K562 (cell line): Measurements from ENCODE around the gene GLB1L3. TPM values are rescaled to one million over a fixed set of nuclear protein-coding genes. Genes with fewer than 3 reads are reported as not detected.

Experiments used
- ATAC-seq: fragments of 200-7000 bp; cut with Tn5 transposase; 3 replicates; pipeline ENCODE4 v1.9.1; 2020; ENCODE audit warnings: moderate library complexity
- BruUV-seq: library from RNA; stranded (reverse); fragments of 400-500 nt; replicated peaks from 2 replicates; lab custom pipeline; 2021; lab: Mats Ljungman, UMichigan
- CTCF ChIA-PET: fragments of 300-600 bp; formaldehyde crosslinking; extraction: SDS; loops from one replicate; lab custom pipeline; 2021; ENCODE audit warnings: low intra/inter-chr PET ratio; lab: Yijun Ruan, JAX
- POLR2A ChIA-PET: fragments of 300-600, 350-650 bp; sonication (Branson Sonifier 250); formaldehyde crosslinking; extraction: SDS; loops from one replicate; lab custom pipeline; 2021; ENCODE audit warnings: antibody characterized with exemption, inconsistent platforms; lab: Yijun Ruan, JAX
- DNase-seq, 4 experiments: peaks; one replicate each; pipeline versions ENCODE4 v3.0.0 to v3.0.0-alpha.2; 2011 to 2018; ENCODE audit warnings: low spot score in 3 of 4, mixed read lengths in 3 of 4; ENCODE audit errors: extremely low read depth in 1 of 4
- FAIRE-seq: peaks from 2 replicates; lab custom pipeline; 2011; peaks lifted over from hg19 to GRCh38; lab: Jason Lieb, UNC
- H2AFZ ChIP-seq: 2 replicates; pipeline ENCODE4 v1.6.0; 2011; ENCODE audit warnings: low read depth, low read length, control low read depth, inconsistent platforms
- H3K27ac ChIP-seq: fragments of 200-600 bp; 3 replicates; pipeline ENCODE4 v1.8.0; 2011; ENCODE audit warnings: low read depth, mild to moderate bottlenecking, control low read depth, inconsistent platforms, low read length, moderate library complexity, mixed read lengths; ENCODE audit errors: extremely low read depth
- H3K27me3 ChIP-seq, 2 experiments: fragments of 300-600 bp in 1 of 2; 2 replicates in 1 of 2; 3 replicates in 1 of 2; pipeline versions ENCODE4 v1.6.0 to v1.8.0; 2011; ENCODE audit warnings: inconsistent platforms in 2 of 2, low read length in 2 of 2, mild to moderate bottlenecking in 1 of 2, mixed read lengths in 1 of 2, moderate library complexity in 1 of 2; ENCODE audit not compliant: control insufficient read depth in 2 of 2, insufficient read depth in 2 of 2
- H3K36me3 ChIP-seq: fragments of 300-600 bp; 3 replicates; pipeline ENCODE4 v1.8.0; 2011; ENCODE audit warnings: mild to moderate bottlenecking, low read length, inconsistent platforms; ENCODE audit not compliant: control insufficient read depth, insufficient read depth
- H3K4me1 ChIP-seq, 2 experiments: fragments of 200-600 bp in 1 of 2; replicated peaks in 1 of 2; 2 replicates in 1 of 2; 3 replicates in 1 of 2; pipeline versions ENCODE4 v1.5.1 to v1.8.0; 2011; ENCODE audit warnings: inconsistent platforms in 2 of 2, low read length in 2 of 2, mild to moderate bottlenecking in 1 of 2, mixed read lengths in 1 of 2, moderate library complexity in 1 of 2; ENCODE audit not compliant: control insufficient read depth in 2 of 2, insufficient read depth in 2 of 2
- H3K4me2 ChIP-seq: 2 replicates; pipeline ENCODE4 v1.6.1; 2011; ENCODE audit warnings: low read length, control low read depth, inconsistent platforms, mixed read lengths; ENCODE audit not compliant: insufficient read depth
- H3K4me3 ChIP-seq: fragments of 200-600 bp; sonication (generic), shearing (Covaris generic); 2 replicates; pipeline ENCODE4 v1.5.1; 2016; ENCODE audit warnings: control low read depth, inconsistent platforms
- H3K79me2 ChIP-seq: fragments of 200-600 bp; 3 replicates; pipeline ENCODE4 v1.8.0; 2011; ENCODE audit warnings: low read length, inconsistent platforms; ENCODE audit not compliant: control insufficient read depth, insufficient read depth
- H3K9ac ChIP-seq, 2 experiments: 2 replicates each; pipeline versions ENCODE4 v1.6.0 to v1.6.1; 2011; ENCODE audit warnings: low read depth in 2 of 2, low read length in 2 of 2, control low read depth in 1 of 2, inconsistent platforms in 1 of 2, mild to moderate bottlenecking in 1 of 2, mixed read lengths in 1 of 2; ENCODE audit not compliant: insufficient read depth in 1 of 2
- H3K9me1 ChIP-seq: one replicate; pipeline ENCODE4 v1.6.0; 2011; ENCODE audit warnings: inconsistent platforms, mild to moderate bottlenecking, low read length, moderate library complexity; ENCODE audit not compliant: control insufficient read depth, insufficient read depth
- H3K9me3 ChIP-seq: replicated peaks from 2 replicates; pipeline ENCODE4 v1.5.1; 2011; ENCODE audit warnings: low read depth, low read length, inconsistent platforms; ENCODE audit not compliant: control insufficient read depth, insufficient read depth
- H4K20me1 ChIP-seq: replicated peaks from 2 replicates; pipeline ENCODE4 v1.6.1; 2011; ENCODE audit warnings: low read length, inconsistent platforms, mixed read lengths; ENCODE audit not compliant: control insufficient read depth, insufficient read depth
- C11orf30 ChIP-seq: fragments of 450-650 bp; IDR thresholded peaks from 2 replicates; pipeline ENCODE4 v1.6.1; 2016; ENCODE audit warnings: low read depth, mild to moderate bottlenecking
- CHD2 ChIP-seq: IDR thresholded peaks from 2 replicates; pipeline ENCODE4 v1.6.1; 2011; ENCODE audit warnings: low read depth, low read length
- FOXK1 ChIP-seq: sonication (generic); formaldehyde crosslinking; IDR thresholded peaks from 2 replicates; pipeline ENCODE4 v1.8.0; 2022; ENCODE audit warnings: missing genetic modification reagents, mild to moderate bottlenecking, borderline replicate concordance
- SRF ChIP-seq, 2 experiments: fragments of 250-450, 450-650 bp in 1 of 2; sonication (Bioruptor Pico) in 1 of 2; sonication (generic) in 1 of 2; formaldehyde crosslinking; IDR thresholded peaks; 2 replicates each; pipeline versions ENCODE4 v1.5.0 to v1.5.1; 2020 to 2022; ENCODE audit warnings: mild to moderate bottlenecking in 1 of 2, missing genetic modification reagents in 1 of 2
- ZFPM2 ChIP-seq: fragments of 250-450 bp; sonication (Bioruptor Pico); IDR thresholded peaks from 2 replicates; pipeline ENCODE4 v1.5.1; 2022; ENCODE audit warnings: mild to moderate bottlenecking
- WGBS: fragments of 100-300 bp; shearing (Covaris generic); methylation state at CpG from one replicate; pipeline ENCODE4 v1.1.6; 2016; ENCODE audit warnings: low coverage, mixed read lengths; ENCODE audit not compliant: insufficient coverage; ENCODE audit errors: missing lambda C conversion rate; 5-methylcytosine and 5-hydroxymethylcytosine counted together
- in situ Hi-C: fragments of 300-500 bp; cut with MboI; formaldehyde crosslinking; loops from 4 replicates; pipeline ENCODE4 v1.15.0; 2018; ENCODE audit warnings: inconsistent platforms, mixed read lengths
- intact Hi-C: fragments of 100-400 bp; cut with micrococcal nuclease; formaldehyde crosslinking; loops from 2 replicates; pipeline ENCODE4 v1.14.2; 2022
- polyA plus RNA-seq, 8 experiments: library from polyadenylated mRNA; depleted of rRNA in 4 of 8; stranded (reverse) in 5 of 8; unstranded in 3 of 8; fragments of >200 nt; fragmentation: Nextera tagmentation in 2 of 8; fragmentation: Illumina TruSeq in 1 of 8; extraction: Ambion mirVana in 2 of 8; extraction: Trizol in 1 of 8; gene quantifications; 2 replicates each; pipeline versions ENCODE4 v1.2.1 to v1.2.3, GENCODE V29; 2011 to 2014; ENCODE audit warnings: inconsistent platforms in 1 of 8, missing spikeins in 1 of 8
- total RNA-seq, 7 experiments: library from RNA; depleted of rRNA in 6 of 7; stranded (reverse); fragments of >200 nt in 6 of 7; fragmentation: Illumina TruSeq in 2 of 7; extraction: Trizol in 2 of 7; gene quantifications; 2 replicates each; pipeline versions ENCODE4 v1.2.1 to v1.2.3, GENCODE V29; 2011 to 2021; ENCODE audit warnings: low replicate concordance in 1 of 7

Gene GLB1L3
- total and polyA plus RNA-seq, 9 of the 15 experiments (the other 6 are each of a cell fraction or from before 2014, with no cell fraction given), result 0.18 to 3.3 (median 0.49) TPM

- no peak for TF ChIP-seq SRF (CRISPR knock-in tag; IDR thresholded peaks at IDR 0.05)
- TF ChIP-seq ZFPM2 (CRISPR knock-in tag), result no peak
- TF ChIP-seq C11orf30, result no peak
- TF ChIP-seq FOXK1 (CRISPR knock-in tag), result no peak
- TF ChIP-seq, all 486 proteins: peak for 0
Measured at GRCh38 chr11:134313821-134314607, 37.8 kb downstream of the GLB1L3 start (continued).

DNA sequence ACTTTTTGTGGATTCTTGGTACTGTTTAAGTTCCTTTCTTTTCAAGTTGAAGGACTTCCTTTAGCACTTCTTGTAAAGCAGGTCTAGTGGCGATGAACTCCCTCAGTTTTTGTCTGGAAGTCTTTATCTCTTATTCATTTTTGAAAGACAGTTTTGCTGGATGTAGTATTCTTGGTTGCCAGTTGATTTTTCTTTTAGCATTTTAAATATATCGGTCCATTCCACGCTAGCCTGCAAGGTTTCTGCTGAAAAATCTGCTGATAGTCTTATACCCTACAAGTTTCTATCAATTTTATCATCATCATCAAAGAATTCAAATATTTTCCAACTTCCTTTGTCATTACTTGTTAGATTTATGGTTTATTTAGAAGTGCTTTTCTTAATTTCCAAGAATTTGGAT, 40.9 kb downstream of the GLB1L3 start:
- no peak for TF ChIP-seq CHD2
- POLR2A ChIA-PET, result no interaction called here

More for the DNA sequence above, 40.9 kb downstream of the GLB1L3 start:
- H3K4me1 ChIP-seq, result no peaks in the 10 kb centered on the region
- CTCF ChIA-PET, result no interaction called here
- no peak overlapping the region for H3K4me3 ChIP-seq
- BruUV-seq, result no TSS peak
- H3K27me3 ChIP-seq, result peaks cover 24 to 26% of the 10 kb centered on the region in 2 experiments
- no peaks in the 10 kb centered on the region for H4K20me1 ChIP-seq
- H2AFZ ChIP-seq, result no peak overlapping the region
- ATAC-seq (no peak), FAIRE-seq (no peak), DNase-seq (no peak)
- no peak overlapping the region for H3K27ac ChIP-seq
- no peak overlapping the region for H3K4me2 ChIP-seq
- in situ Hi-C loops (no loop called here), intact Hi-C loops (no loop called here)
- WGBS, result 10% methylated on average over 3 of the region's 3 CpGs
- no peaks in the 10 kb centered on the region for H3K9me1 ChIP-seq
- no peaks in the 10 kb centered on the region for H3K9me3 ChIP-seq
- no peak overlapping the region for H3K9ac ChIP-seq
- H3K36me3 ChIP-seq, result no peaks in the 10 kb centered on the region
- no peaks in the 10 kb centered on the region for H3K79me2 ChIP-seq
